ENCODE data around the gene MAP2K7. TPM values are rescaled to one million over a fixed set of nuclear protein-coding genes. Genes with fewer than 3 reads are reported as not detected.

Gene MAP2K7
- total RNA-seq, 4 donors from 2014 or later: 11.9 to 125 (median 20.9) TPM

- Histone ChIP-seq H3K36me3 (no peaks in the 10 kb centered on the region), H3K4me1 (peaks cover 9 to 28% (median 19%) of the 10 kb centered on the region in 4 donors), H3K4me3 (peak overlapping the region in 2 of 4 donors; percentile 21 to 32), H3K27me3 (peaks cover 78% of the 10 kb centered on the region), H3K27ac (no peak overlapping the region), H3K9me3 (no peaks in the 10 kb centered on the region)
- 9% methylated on average over 22 of the region's 67 CpGs; no CpG with 5 or more reads in 1 of the 2 donors for WGBS, 2 donors (ENCODE audit: low coverage in 1 of 2)
- intact Hi-C loops (cut with DNase I; ENCODE audit: low total_unique reads): no loop called here
- peak; percentile 81 for DNase-seq
- in situ Hi-C loops (cut with MboI; ENCODE audit: low pct_ligation_motif_present in 1 of 4, low pct_unique_long_range_greater_than_20kb in 1 of 4, low sequenced_read_pairs in 3 of 4): no loop called here
- no peak for TF ChIP-seq POLR2A (IDR thresholded peaks at IDR 0.05)
Measured at GRCh38 chr19:7862413-7862951, 41.2 kb upstream of the MAP2K7 start.

- peaks cover 83% of the 10 kb centered on the region for H3K27me3 ChIP-seq
- H3K36me3 ChIP-seq: no peaks in the 10 kb centered on the region
- H3K27ac ChIP-seq: no peak overlapping the region
- no peaks in the 10 kb centered on the region for H3K9me3 ChIP-seq
- no peak for DNase-seq
- no peak for TF ChIP-seq CTCF (IDR thresholded peaks at IDR 0.05)
- H3K4me1 ChIP-seq: peaks cover 10 to 25% (median 19%) of the 10 kb centered on the region in 4 donors
- no peak overlapping the region for H3K4me3 ChIP-seq
- intact Hi-C loops (cut with DNase I; ENCODE audit: low total_unique reads) (no loop called here), in situ Hi-C loops (cut with MboI; ENCODE audit: low pct_ligation_motif_present in 1 of 4, low pct_unique_long_range_greater_than_20kb in 1 of 4, low sequenced_read_pairs in 3 of 4) (no loop called here)
- 66% methylated on average over 70 of the region's 83 CpGs; no CpG with 5 or more reads in 1 of the 2 donors for WGBS, 2 donors (ENCODE audit: low coverage in 1 of 2)
Measured at GRCh38 chr19:7863157-7863970, 40.3 kb upstream of the MAP2K7 start.

GRCh38 chr19:7863971-7864689 is 39.5 kb upstream of the MAP2K7 start:
- H3K27me3 ChIP-seq: peaks cover 85% of the 10 kb centered on the region
- no peak overlapping the region for H3K27ac ChIP-seq
- intact Hi-C loops (cut with DNase I; ENCODE audit: low total_unique reads): no loop called here
- 79% methylated on average over 20 of the region's 21 CpGs; no CpG with 5 or more reads in 1 of the 2 donors for WGBS, 2 donors (ENCODE audit: low coverage in 1 of 2)
- no peaks in the 10 kb centered on the region for H3K9me3 ChIP-seq
- no peak overlapping the region for H3K4me3 ChIP-seq
- H3K4me1 ChIP-seq: peaks cover 15 to 31% (median 26%) of the 10 kb centered on the region in 4 donors
- in situ Hi-C loops (cut with MboI; ENCODE audit: low pct_ligation_motif_present in 1 of 4, low pct_unique_long_range_greater_than_20kb in 1 of 4, low sequenced_read_pairs in 3 of 4): no loop called here
- no peaks in the 10 kb centered on the region for H3K36me3 ChIP-seq
- no peak for DNase-seq
- TF ChIP-seq CTCF (IDR thresholded peaks at IDR 0.05): no peak
- no peak for TF ChIP-seq POLR2AphosphoS5 (IDR thresholded peaks at IDR 0.05)
- TF ChIP-seq EP300 (IDR thresholded peaks at IDR 0.05; ENCODE audit: low read depth): no peak
- TF ChIP-seq POLR2A (IDR thresholded peaks at IDR 0.05): no peak

- in situ Hi-C loops (cut with MboI; ENCODE audit: low pct_ligation_motif_present in 1 of 4, low pct_unique_long_range_greater_than_20kb in 1 of 4, low sequenced_read_pairs in 3 of 4): no loop called here
- DNase-seq: no peak
- H3K27me3 ChIP-seq: peaks cover 83% of the 10 kb centered on the region
- no peaks in the 10 kb centered on the region for H3K36me3 ChIP-seq
- TF ChIP-seq CTCF (IDR thresholded peaks at IDR 0.05) (no peak), POLR2A (IDR thresholded peaks at IDR 0.05) (no peak), POLR2AphosphoS5 (IDR thresholded peaks at IDR 0.05) (no peak), EP300 (IDR thresholded peaks at IDR 0.05; ENCODE audit: low read depth) (no peak)
- no peak overlapping the region for H3K27ac ChIP-seq
- H3K9me3 ChIP-seq: no peaks in the 10 kb centered on the region
- H3K4me3 ChIP-seq: no peak overlapping the region
- intact Hi-C loops (cut with DNase I; ENCODE audit: low total_unique reads): no loop called here
- H3K4me1 ChIP-seq: peaks cover 15 to 37% (median 32%) of the 10 kb centered on the region in 4 donors
- WGBS, 2 donors (ENCODE audit: low coverage in 1 of 2): 52% methylated on average over 18 of the region's 18 CpGs; no CpG with 5 or more reads in 1 of the 2 donors
Measured at GRCh38 chr19:7864690-7865074, 39.0 kb upstream of the MAP2K7 start.

Data from transverse colon (tissue), 4 donors.